ENCODE results near the gene FMN2. TPM values are rescaled to one million over a fixed set of nuclear protein-coding genes. Genes with fewer than 3 reads are reported as not detected.

Gene FMN2
- total RNA-seq, 2 experiments from 2014 or later = not detected

DNA sequence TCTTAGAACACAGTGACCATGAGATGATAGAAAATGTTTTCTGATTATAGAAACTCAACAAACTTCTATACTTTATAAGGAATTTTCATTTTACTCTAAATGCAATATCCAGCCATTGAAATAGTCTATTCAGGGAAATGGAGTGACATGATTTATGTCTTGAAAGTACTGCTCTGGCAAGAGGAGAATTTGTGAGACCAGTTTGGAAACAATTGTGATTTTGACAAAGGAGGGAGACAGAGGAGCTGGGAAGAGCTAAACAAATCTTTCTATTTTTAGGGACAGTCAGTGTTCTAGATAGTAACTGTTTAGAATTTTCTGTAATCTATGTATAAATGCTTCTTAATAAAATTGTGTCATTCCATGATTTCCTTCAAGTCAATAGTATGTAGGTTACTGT lies 252.3 kb downstream of the FMN2 start:
- ChIA-PET POLR2A (no interaction called here), CTCF (no interaction called here)

DNA sequence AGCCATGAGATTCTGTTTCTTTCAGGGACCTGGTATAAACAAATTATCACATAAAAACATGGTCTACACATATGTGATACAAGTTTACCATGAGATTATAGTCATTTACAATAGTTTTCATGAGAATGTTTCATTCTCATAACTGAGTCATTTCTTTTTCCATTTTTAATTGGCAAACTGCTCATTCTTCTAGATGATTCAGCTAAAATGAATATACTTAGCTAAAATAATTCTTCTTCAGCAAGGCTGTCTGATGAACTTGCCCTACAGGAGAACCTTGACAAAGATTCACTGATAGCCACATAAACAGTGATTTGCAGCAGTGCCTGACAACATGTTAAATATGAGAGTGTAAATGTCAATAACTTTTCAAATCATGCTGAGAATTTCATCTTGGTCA lies 253.2 kb downstream of the FMN2 start:
- CTCF ChIA-PET = no interaction called here
- POLR2A ChIA-PET = no interaction called here

DNA sequence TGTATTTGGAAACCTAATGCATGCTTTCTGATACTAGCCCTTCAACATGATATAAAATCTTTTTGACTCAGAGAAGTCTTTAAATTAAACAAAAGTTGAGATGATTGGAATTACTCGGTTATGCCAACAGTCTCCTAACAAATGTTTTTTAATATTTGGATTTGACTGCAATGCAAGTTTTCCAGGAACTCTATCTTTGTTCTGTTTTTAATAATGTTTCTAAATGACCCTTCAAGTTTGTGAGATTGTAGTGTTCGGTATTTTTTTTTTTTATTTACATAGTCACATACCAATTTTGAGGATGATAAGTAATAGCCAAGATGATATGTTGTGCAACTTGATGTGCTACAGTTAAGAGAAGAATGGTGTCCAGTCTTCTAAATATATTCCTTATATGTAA lies 258.0 kb downstream of the FMN2 start:
- CTCF ChIA-PET = no interaction called here

GRCh38 chr1:240350910-240351331 lies 259.2 kb downstream of the FMN2 start:
- CTCF ChIA-PET = no interaction called here
- POLR2A ChIA-PET = no interaction called here

More for the DNA sequence above, 258.0 kb downstream of the FMN2 start:
- POLR2A ChIA-PET = no interaction called here

DNA sequence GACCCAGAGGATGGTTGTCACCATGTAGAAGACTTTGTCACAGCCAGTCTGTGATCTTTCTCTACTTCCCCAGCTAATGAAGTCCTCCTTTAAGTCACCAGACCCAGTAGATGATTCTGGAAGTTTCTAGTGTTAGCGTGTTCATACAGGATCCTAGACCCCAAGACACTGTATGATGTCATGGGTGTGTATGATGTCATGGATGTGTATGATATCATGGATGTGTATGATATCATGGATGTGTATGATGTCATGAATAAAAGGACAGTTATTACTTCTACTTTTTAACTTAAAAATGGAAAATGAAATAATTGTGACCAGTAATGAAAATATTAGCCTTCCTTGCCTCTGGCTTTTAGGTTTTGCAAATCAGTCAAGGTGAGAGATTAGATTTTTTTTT lies 260.0 kb downstream of the FMN2 start:
- ChIA-PET POLR2A (no interaction called here), CTCF (no interaction called here)

DNA sequence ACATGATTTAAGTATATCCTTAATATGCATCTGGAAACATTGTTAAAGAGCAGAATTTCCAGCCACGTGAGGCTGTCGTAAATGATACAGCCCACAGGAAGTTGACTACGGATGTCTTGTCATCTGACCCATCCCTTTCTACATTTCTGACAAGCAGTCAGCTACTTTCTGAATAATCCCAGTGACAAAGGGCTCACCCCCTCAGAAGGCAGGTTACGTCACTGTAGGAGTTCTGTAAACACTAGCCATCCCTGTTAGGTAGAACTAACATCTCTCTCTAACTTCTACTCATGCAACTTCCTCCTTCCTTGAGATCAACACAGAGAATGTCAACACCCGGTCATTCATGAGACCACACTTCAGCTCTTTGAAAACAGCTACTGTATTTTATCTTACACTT lies 261.1 kb downstream of the FMN2 start:
- ChIA-PET POLR2A (interaction anchor here (0.6 kb wide), 1 partner anchor 381 kb away, joined by 7 read pairs; no protein-coding TSS in a partner anchor), CTCF (no interaction called here)

- ChIA-PET POLR2A (no interaction called here), CTCF (no interaction called here)
Measured at GRCh38 chr1:240356568-240356967, 264.9 kb downstream of the FMN2 start.

DNA sequence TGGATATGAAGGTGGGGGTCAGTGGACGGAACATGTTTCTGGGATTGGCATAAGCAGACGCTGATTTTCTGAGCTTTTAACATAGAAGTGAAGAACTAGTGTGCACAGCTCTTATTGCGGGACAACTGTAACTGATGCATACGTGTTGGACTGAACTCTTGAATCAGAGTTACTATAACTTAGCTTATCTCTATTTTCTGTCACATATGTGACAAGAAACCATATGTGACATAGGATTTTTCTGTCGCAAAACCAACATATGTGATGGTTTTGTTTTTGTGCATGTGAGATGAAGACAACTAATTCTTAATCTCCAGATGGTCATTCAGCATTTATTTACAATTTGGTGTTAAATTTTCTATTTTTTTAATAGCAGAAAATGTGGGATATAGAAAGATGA lies 270.4 kb downstream of the FMN2 start:
- POLR2A ChIA-PET = no interaction called here
- CTCF ChIA-PET = interaction anchor here (0.5 kb wide), 1 partner anchor 304 kb away, joined by 3 read pairs; no protein-coding TSS in a partner anchor

DNA sequence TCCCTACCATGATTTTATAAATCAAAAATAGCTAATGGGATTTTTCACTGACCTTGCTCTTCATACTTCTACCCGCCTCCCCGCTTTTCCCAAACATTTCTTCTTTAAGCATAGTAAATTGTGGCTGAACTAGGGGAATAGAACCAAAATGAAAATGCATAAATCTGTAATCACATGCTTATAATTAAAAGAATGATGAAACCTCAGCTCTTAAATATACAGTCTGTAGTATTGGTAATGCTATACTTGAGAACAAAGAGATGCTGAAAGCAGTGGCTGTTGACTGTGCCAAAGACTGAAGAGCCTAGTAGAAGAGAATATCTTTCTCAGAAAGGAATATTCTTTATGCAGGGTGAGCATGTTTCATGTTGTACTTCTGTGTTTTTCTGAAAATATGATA lies 271.1 kb downstream of the FMN2 start:
- CTCF ChIA-PET = interaction anchor here (0.5 kb wide), 1 partner anchor 303 kb away, joined by 3 read pairs; no protein-coding TSS in a partner anchor
- POLR2A ChIA-PET = no interaction called here

- CTCF ChIA-PET = no interaction called here
Measured at GRCh38 chr1:240363315-240363714, 271.6 kb downstream of the FMN2 start.

DNA sequence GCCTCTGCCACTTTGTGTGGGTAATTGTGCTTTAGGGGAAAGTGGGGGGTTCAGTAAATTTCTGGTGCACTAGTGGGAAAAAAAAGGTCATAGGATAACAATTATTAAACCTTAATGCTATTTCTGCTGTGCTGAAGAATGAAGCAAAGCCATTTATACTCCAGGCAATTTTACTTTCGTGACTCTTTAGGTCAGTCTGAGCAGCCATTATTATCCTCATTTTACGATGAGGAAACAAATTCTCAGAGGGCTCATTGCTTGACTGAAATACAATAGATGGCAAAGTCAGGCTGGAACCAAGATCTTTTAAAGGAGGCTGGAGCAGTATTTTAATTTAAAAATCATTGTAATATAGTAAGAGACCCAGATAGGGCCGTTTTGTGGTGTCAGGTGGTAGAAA lies 272.2 kb downstream of the FMN2 start:
- ChIA-PET CTCF (no interaction called here), POLR2A (no interaction called here)

More at GRCh38 chr1:240363315-240363714, 271.6 kb downstream of the FMN2 start:
- POLR2A ChIA-PET = no interaction called here

- ChIA-PET POLR2A (no interaction called here), CTCF (no interaction called here)
Measured at GRCh38 chr1:240366636-240367035, 275.0 kb downstream of the FMN2 start.

DNA sequence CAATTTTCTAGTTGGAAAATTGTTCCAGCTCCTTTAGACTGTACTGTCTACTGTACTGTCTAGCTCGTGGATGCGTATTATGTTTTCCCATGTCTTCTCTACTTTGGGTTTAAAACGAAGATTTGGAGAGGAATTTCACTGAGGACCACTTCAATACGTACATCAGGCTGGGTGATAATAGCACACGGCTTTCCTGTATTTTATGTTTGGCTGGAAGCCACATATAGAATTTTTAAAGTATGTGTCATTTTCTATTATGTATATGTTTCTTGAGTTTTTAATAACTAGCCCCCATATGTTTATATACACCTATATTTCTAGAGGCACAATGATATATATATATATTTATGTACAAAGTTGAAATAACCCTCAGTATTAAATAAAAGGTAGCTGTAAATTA lies 293.9 kb downstream of the FMN2 start:
- CTCF ChIA-PET = no interaction called here
- POLR2A ChIA-PET = no interaction called here

GRCh38 chr1:240385985-240386978 lies 294.6 kb downstream of the FMN2 start:
- POLR2A ChIA-PET = no interaction called here
- CTCF ChIA-PET = no interaction called here

- CTCF ChIA-PET = no interaction called here
- POLR2A ChIA-PET = no interaction called here
Measured at GRCh38 chr1:240387051-240387450, 295.4 kb downstream of the FMN2 start.

DNA sequence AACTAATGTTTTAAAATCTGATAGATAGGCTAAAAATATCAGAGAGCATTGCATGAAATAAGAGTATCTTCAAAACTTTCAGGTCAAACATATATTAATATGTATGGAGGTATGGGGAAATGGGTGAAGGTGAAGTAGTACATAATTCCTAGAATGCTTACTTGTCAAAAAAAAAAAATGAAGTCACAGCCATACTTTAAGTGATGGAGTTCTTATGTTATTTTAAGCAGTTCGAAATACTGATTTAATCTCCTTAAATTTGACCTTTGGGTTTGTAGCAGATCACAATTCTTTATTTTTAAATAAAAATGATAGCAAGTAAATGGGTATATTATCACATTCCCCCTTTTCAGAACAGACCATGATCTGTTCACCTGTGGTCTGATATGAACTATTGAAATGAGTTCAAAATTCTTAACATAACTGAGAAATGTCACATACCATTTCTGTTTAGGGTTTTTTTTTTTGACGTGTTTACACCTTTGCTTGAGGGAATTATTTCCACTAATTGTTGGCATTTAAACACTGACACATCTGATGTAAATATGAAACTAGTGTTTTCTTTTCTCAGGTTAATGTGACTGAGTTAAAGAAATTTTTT lies 300.1 kb downstream of the FMN2 start:
- CTCF ChIA-PET = no interaction called here
- POLR2A ChIA-PET = no interaction called here

DNA sequence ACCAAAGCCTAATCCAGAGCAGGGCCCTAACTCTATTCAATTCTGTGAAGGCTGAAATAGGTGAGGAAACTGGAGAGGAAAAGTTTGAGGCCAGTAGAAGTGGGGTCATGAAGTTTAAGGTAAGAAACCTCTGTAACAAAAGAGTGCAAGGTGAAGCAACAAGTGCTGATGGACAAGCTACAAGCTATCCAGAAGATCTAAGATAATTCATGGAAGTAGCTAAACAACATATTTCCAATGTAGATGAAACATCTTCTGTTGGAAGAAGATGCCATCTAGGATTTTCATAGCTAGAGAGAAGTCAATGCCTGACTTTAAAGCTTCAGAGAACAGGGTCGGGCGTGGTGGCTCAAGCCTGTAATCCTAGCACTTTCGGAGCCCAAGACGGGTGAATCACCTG lies 302.7 kb downstream of the FMN2 start:
- ChIA-PET POLR2A (no interaction called here), CTCF (no interaction called here)

DNA sequence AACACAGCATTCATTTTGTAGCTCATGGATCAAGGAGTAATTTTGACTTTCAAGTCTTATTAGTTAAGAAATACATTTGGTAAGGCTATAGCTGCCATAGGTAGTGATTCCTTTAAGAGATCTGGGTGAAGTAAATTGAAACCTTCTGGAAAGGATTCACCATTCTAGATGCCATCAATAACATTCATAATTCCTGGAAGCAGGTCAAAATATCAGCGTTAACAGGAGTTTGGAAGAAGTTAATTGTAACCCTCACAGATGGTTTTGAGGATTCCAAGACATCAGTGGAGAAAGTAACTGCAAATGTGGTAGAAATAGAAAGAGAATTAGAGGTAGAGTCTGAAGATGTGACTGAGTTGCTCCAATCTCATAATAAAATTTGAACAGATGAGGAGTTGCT lies 303.7 kb downstream of the FMN2 start:
- CTCF ChIA-PET = no interaction called here
- POLR2A ChIA-PET = no interaction called here

DNA sequence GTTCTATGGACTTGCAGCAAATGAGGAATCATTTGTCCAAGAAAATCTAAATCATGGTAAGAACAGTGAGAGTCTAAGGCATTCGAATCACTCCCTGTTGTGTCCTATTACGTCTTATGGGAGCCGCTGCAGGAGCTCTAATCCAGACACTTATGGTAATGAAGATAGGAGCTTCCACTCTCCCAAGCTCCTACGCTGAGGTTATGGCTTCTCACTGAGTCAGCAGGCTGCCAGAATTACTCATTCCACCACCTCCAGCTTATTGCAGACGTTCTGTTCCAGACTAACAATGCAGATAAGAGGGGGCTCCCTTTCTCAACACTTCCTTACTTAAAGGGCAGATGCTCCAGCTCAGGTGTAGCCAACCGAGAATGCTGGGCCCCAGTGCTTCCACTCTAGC lies 307.7 kb downstream of the FMN2 start:
- POLR2A ChIA-PET = no interaction called here
- CTCF ChIA-PET = no interaction called here

GRCh38 chr1:240401731-240402130 lies 310.0 kb downstream of the FMN2 start:
- POLR2A ChIA-PET = no interaction called here
- CTCF ChIA-PET = no interaction called here

DNA sequence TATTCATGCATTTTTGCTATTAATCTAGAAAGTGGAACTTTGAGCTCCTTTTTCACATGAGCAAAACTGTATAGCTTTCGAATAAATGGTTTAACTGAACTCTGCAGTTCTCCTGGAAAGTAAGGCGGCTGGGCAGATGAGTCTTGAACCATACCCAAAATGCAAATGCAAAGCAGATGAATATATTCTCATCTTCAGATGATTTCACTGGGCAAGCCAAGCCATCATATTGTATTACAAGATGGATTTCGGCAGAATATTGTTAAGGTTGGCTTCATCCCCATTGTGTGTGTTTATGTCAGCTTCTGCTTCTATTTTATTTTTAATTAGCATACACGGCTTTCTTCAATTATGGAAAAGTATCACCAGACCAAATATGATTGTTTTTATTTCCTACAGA lies 310.6 kb downstream of the FMN2 start:
- CTCF ChIA-PET = no interaction called here
- POLR2A ChIA-PET = no interaction called here

- ChIA-PET POLR2A (no interaction called here), CTCF (no interaction called here)
Measured at GRCh38 chr1:240404286-240404685, 312.6 kb downstream of the FMN2 start.
